GM06990 (cell line): ENCODE results near the gene R3HDM4.
"Not testable (repeated sequence)": the region's sequence is repeated elsewhere in the genome, so short reads cannot be mapped to it uniquely, and the experiment has no call there.

Experiments
- DNase-seq: peaks from one replicate; pipeline ENCODE4 v3.0.0-alpha.2; 2011; ENCODE audit not compliant: insufficient read length; ENCODE audit errors: extremely low read depth
- H3K27me3 ChIP-seq: replicated peaks from 2 replicates; pipeline ENCODE4 v1.6.0; 2011; ENCODE audit warnings: low read length; ENCODE audit not compliant: control insufficient read depth, insufficient read depth
- H3K36me3 ChIP-seq: 2 replicates; pipeline ENCODE4 v1.5.1; 2011; ENCODE audit warnings: low read length; ENCODE audit not compliant: control insufficient read depth, insufficient read depth
- H3K4me3 ChIP-seq: replicated peaks from 2 replicates; pipeline ENCODE4 v1.5.1; 2011; ENCODE audit warnings: low read depth, mild to moderate bottlenecking, control low read depth, low read length
- TF ChIP-seq, protein P1 (sequence below): IDR thresholded peaks from 2 replicates; pipeline ENCODE4 v1.5.1; 2011; ENCODE audit warnings: low read length, control low read depth, mild to moderate bottlenecking, inconsistent platforms; ENCODE audit not compliant: insufficient read depth, poor library complexity, severe bottlenecking

R3HDM4 gene

DNA sequence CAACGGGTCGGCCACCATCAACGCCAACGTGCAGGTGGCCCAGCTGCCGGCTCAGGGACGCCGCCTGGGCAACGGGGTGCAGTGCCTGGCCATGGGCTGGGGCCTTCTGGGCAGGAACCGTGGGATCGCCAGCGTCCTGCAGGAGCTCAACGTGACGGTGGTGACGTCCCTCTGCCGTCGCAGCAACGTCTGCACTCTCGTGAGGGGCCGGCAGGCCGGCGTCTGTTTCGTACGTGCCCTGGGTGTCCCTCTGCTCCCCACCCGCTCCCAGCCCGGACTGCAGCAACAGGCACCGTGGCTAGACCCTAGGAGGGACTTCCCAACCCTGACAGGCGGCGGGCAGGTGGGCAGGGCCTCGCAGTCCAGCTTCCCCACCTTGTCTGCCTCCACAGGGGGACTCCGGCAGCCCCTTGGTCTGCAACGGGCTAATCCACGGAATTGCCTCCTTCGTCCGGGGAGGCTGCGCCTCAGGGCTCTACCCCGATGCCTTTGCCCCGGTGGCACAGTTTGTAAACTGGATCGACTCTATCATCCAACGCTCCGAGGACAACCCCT, 57.4 kb downstream of the R3HDM4 start:
- DNase-seq, result no peak
- TF ChIP-seq, protein P1, sequence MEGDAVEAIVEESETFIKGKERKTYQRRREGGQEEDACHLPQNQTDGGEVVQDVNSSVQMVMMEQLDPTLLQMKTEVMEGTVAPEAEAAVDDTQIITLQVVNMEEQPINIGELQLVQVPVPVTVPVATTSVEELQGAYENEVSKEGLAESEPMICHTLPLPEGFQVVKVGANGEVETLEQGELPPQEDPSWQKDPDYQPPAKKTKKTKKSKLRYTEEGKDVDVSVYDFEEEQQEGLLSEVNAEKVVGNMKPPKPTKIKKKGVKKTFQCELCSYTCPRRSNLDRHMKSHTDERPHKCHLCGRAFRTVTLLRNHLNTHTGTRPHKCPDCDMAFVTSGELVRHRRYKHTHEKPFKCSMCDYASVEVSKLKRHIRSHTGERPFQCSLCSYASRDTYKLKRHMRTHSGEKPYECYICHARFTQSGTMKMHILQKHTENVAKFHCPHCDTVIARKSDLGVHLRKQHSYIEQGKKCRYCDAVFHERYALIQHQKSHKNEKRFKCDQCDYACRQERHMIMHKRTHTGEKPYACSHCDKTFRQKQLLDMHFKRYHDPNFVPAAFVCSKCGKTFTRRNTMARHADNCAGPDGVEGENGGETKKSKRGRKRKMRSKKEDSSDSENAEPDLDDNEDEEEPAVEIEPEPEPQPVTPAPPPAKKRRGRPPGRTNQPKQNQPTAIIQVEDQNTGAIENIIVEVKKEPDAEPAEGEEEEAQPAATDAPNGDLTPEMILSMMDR, result no peak
- Histone ChIP-seq H3K36me3 (no peaks in the 10 kb centered on the region), H3K4me3 (no peak overlapping the region), H3K27me3 (no peaks in the 10 kb centered on the region)

- TF ChIP-seq, protein P1, result no peak
- Histone ChIP-seq H3K4me3 (no peak overlapping the region), H3K36me3 (no peaks in the 10 kb centered on the region), H3K27me3 (peaks cover 1% of the 10 kb centered on the region)
- DNase-seq, result no peak
Observed at GRCh38 chr19:855142-855541, 57.9 kb downstream of the R3HDM4 start.

- Histone ChIP-seq H3K36me3 (no peaks in the 10 kb centered on the region), H3K27me3 (peaks cover 1% of the 10 kb centered on the region)
Observed at GRCh38 chr19:854549-854948, 58.5 kb downstream of the R3HDM4 start.

GRCh38 chr19:853614-854220, 59.3 kb downstream of the R3HDM4 start:
- not testable (repeated sequence) for H3K36me3 ChIP-seq, H3K27me3 ChIP-seq, H3K4me3 ChIP-seq, DNase-seq

More at GRCh38 chr19:854549-854948, 58.5 kb downstream of the R3HDM4 start:
- no peak overlapping the region for H3K4me3 ChIP-seq
- no peak for DNase-seq
- TF ChIP-seq, protein P1, result no peak

- TF ChIP-seq, protein P1, result no peak
- H3K36me3 ChIP-seq, result no peaks in the 10 kb centered on the region
- peaks cover 1% of the 10 kb centered on the region for H3K27me3 ChIP-seq
- DNase-seq, result no peak
- no peak overlapping the region for H3K4me3 ChIP-seq
Observed at GRCh38 chr19:853014-853585, 59.9 kb downstream of the R3HDM4 start.

DNA sequence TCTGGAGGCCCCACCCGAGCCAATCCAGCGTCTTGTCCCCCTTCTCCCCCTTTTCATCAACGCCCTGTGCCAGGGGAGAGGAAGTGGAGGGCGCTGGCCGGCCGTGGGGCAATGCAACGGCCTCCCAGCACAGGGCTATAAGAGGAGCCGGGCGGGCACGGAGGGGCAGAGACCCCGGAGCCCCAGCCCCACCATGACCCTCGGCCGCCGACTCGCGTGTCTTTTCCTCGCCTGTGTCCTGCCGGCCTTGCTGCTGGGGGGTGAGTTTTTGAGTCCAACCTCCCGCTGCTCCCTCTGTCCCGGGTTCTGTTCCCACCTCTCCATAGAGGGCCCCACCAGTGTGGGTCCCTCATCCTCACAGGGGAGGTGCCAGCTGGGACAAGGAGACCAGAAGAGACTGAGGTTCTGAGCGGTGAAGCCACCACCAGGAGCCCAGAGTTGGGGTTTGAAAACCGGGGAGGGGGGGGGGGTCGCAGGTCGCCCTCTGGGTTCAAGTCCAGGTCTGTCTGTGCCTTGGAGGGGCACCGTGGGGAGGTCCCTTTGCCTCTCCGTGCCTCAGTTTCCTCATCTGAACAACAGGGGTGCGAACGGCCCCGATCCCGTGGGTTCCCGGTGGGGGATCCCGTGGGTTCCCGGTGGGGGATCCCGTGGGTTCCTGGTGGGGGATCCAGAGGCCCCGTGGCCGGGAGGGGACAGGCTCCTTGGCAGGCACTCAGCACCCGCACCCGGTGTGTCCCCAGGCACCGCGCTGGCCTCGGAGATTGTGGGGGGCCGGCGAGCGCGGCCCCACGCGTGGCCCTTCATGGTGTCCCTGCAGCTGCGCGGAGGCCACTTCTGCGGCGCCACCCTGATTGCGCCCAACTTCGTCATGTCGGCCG, 60.6 kb downstream of the R3HDM4 start, which contains the start of gene ELANE:
Gene ELANE, plus strand, starts transcription at position 168 of the 878 bp plus-strand sequence. Its CDS starts 26 bp downstream, at position 194.
- Histone ChIP-seq H3K4me3 (no peak within 1 kb of the TSS), H3K36me3 (no peaks in the 10 kb centered on the region), H3K27me3 (peaks cover 1% of the 10 kb centered on the region)
- TF ChIP-seq, protein P1, result no peak
- DNase-seq, result no peak
